ENCODE data around the gene RNF152. TPM values are rescaled to one million over a fixed set of nuclear protein-coding genes. Genes with fewer than 3 reads are reported as not detected.

Gene RNF152
- total and polyA plus RNA-seq, 3 experiments from 2014 or later, result 0.13 to 0.38 TPM; not detected in 1

DNA sequence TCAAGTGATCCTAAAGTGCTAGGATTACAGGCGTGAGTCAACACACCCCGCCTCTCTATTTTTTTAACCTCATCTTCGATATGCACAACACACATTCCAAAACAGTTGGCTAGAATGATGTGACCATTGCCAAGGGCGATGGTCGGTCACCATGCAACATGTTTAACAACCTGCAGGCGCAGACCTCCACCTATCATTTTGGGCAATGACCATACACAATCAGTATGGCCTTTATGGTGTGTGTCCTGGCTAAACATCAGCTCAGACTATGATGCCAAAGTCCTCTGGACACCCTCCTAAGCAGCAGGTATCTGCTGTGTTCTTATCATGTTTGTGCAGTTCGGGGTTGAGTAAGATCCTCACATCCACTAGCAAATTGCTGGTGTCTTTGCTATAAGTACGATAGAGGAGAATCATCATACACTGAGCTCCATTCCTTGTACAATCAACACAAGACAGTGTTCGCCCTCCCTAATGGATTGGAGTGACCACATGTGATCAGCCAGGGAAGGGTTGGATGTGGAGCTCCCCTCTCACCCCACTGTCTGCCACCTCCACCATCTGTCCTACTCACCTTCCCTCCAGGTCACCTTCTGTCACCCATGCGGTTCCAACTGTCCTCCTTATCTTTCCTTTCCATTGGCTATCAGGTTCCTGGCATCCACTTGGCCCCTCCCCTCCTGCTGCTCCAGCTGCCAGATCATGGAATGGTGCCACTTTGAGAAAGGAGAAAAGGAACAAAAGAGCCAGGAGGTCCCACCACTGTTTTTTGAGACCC is 7.9 kb upstream of the RNF152 start:
- no peak for DNase-seq
- Histone ChIP-seq H3K4me3 (ENCODE audit: low read length) (no peak overlapping the region), H3K27me3 (ENCODE audit: insufficient read depth, low read length, poor library complexity, severe bottlenecking) (no peaks in the 10 kb centered on the region), H3K9me3 (ENCODE audit: low read length) (no peaks in the 10 kb centered on the region), H3K36me3 (ENCODE audit: insufficient read depth, low read length) (no peaks in the 10 kb centered on the region), H3K4me1 (ENCODE audit: insufficient read depth, low read length) (no peaks in the 10 kb centered on the region), H3K27ac (ENCODE audit: low read depth, low read length) (no peak overlapping the region)
- ChIA-PET POLR2A (no interaction called here), CTCF (interaction anchor here (1.1 kb wide), 1 partner anchor 40 kb away, joined by 3 read pairs; no protein-coding TSS in a partner anchor)
- Mint-ChIP-seq H3K4me3 (no peak overlapping the region), H3K4me1 (peaks cover 0 to 4% (median 2%) of the 10 kb centered on the region in 3 donors), H3K9me3 (no peaks in the 10 kb centered on the region), H3K27ac (no peak overlapping the region), H3K27me3 (peaks cover 25 to 45% of the 10 kb centered on the region in 2 donors), H3K36me3 (no peaks in the 10 kb centered on the region)

DNA sequence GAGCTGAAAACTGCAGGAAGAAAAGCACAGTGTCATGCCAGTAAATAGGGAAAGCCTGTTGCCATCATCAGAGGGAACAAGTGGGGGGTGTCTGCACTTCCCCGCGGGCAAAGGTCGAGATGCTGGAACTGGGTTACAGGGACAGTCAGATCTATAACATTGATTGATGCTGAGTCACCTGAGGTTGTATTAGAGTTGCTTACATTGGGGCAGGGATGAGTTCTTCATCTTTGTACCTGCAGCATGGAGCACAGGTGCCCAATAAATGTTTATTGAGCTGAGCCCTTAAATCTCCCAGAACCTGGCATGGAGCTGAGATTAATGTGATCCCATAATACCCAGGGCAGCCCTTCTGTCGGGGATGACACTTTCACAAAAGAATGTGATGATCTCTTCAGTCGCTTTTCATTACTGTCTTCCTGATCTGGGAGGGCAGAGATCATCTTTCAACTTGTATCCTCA is 5.9 kb upstream of the RNF152 start:
- Histone ChIP-seq H3K4me3 (ENCODE audit: low read length) (no peak overlapping the region), H3K27me3 (ENCODE audit: insufficient read depth, low read length, poor library complexity, severe bottlenecking) (no peaks in the 10 kb centered on the region), H3K27ac (ENCODE audit: low read depth, low read length) (no peak overlapping the region), H3K4me1 (ENCODE audit: insufficient read depth, low read length) (peaks cover 7% of the 10 kb centered on the region), H3K36me3 (ENCODE audit: insufficient read depth, low read length) (no peaks in the 10 kb centered on the region), H3K9me3 (ENCODE audit: low read length) (no peaks in the 10 kb centered on the region)
- Mint-ChIP-seq H3K9me3 (no peaks in the 10 kb centered on the region), H3K36me3 (no peaks in the 10 kb centered on the region), H3K4me3 (no peak overlapping the region), H3K27me3 (peaks cover 26 to 44% of the 10 kb centered on the region in 2 donors), H3K27ac (no peak overlapping the region), H3K4me1 (peaks cover 4 to 5% (median 4%) of the 10 kb centered on the region in 3 donors)
- no peak for DNase-seq
- ChIA-PET CTCF (no interaction called here), POLR2A (interaction anchor here (0.7 kb wide), 1 partner anchor 607 kb away, joined by 15 read pairs; no protein-coding TSS in a partner anchor)

DNA sequence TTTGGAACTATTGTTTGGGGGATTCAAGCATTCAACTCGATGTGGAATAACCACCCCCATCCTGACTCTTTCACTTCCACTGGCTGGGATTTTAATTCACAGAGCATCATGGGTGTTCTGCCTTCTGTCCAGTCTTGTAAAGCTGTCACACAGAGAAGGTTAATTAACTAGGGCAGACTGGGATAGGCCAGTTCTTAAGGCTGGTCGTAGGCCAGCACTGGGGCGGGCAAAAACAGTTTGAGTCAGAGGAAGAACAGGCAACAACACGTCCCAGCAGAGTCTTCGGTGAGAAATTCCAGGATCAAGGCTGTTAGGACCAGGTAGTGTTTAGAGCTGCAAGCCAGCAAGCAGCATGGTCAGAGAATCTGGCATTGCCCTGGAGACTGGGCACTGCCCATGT is 4.0 kb upstream of the RNF152 start:
- H3K9me3 Mint-ChIP-seq, result no peaks in the 10 kb centered on the region
- POLR2A ChIA-PET, result no interaction called here
- CTCF ChIA-PET, result interaction anchor here (1.0 kb wide), 1 partner anchor 315 kb away, joined by 3 read pairs; no protein-coding TSS in a partner anchor

DNA sequence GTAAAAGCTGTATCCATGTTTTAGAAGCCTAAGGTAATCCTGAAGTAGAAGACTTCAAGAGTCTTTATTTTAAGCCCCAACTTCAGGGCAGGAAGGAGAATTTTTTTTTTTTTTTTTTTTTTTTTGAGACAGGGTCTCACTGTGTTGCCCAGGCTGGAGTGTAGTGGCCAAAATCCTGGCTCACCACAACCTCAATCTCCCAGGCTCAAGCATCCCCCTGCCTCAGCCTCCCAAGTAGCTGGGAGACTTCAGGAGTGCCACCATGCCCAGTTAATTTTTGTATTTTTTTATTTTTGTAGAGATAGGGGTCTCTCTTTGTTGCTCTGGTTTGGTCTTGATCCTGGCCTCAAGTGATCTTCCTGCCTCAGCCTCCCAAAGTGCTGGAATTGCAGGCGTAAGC is 3.3 kb upstream of the RNF152 start:
- no peaks in the 10 kb centered on the region for H3K36me3 ChIP-seq (ENCODE audit: insufficient read depth, low read length)
- CTCF ChIA-PET, result interaction anchor here (1.0 kb wide), 1 partner anchor 314 kb away, joined by 3 read pairs; no protein-coding TSS in a partner anchor
- no peaks in the 10 kb centered on the region for H3K36me3 Mint-ChIP-seq
- H3K27ac ChIP-seq (ENCODE audit: low read depth, low read length), result no peak overlapping the region
- H3K27me3 Mint-ChIP-seq, result peaks cover 38 to 53% of the 10 kb centered on the region in 2 donors
- H3K4me1 ChIP-seq (ENCODE audit: insufficient read depth, low read length), result peaks cover 7% of the 10 kb centered on the region
- peaks cover 9 to 18% (median 12%) of the 10 kb centered on the region in 3 donors for H3K4me1 Mint-ChIP-seq
- POLR2A ChIA-PET, result no interaction called here
- H3K9me3 Mint-ChIP-seq, result no peaks in the 10 kb centered on the region
- no peak overlapping the region for H3K4me3 ChIP-seq (ENCODE audit: low read length)
- DNase-seq, result no peak
- no peak overlapping the region for H3K27ac Mint-ChIP-seq
- H3K4me3 Mint-ChIP-seq, result peak overlapping the region in 1 of 7 donors; percentile 69
- H3K9me3 ChIP-seq (ENCODE audit: low read length), result no peaks in the 10 kb centered on the region
- H3K27me3 ChIP-seq (ENCODE audit: insufficient read depth, low read length, poor library complexity, severe bottlenecking), result no peaks in the 10 kb centered on the region

More for the DNA sequence above, 4.0 kb upstream of the RNF152 start:
- H3K36me3 Mint-ChIP-seq, result no peaks in the 10 kb centered on the region
- peak overlapping the region in 2 of 7 donors; percentile 6 to 69 for H3K4me3 Mint-ChIP-seq
- Histone ChIP-seq H3K27me3 (ENCODE audit: insufficient read depth, low read length, poor library complexity, severe bottlenecking) (no peaks in the 10 kb centered on the region), H3K9me3 (ENCODE audit: low read length) (no peaks in the 10 kb centered on the region), H3K4me1 (ENCODE audit: insufficient read depth, low read length) (peaks cover 7% of the 10 kb centered on the region), H3K27ac (ENCODE audit: low read depth, low read length) (no peak overlapping the region), H3K36me3 (ENCODE audit: insufficient read depth, low read length) (no peaks in the 10 kb centered on the region), H3K4me3 (ENCODE audit: low read length) (no peak overlapping the region)
- DNase-seq, result no peak
- peaks cover 36 to 51% of the 10 kb centered on the region in 2 donors for H3K27me3 Mint-ChIP-seq
- no peak overlapping the region for H3K27ac Mint-ChIP-seq
- H3K4me1 Mint-ChIP-seq, result peaks cover 11 to 18% (median 16%) of the 10 kb centered on the region in 3 donors

DNA sequence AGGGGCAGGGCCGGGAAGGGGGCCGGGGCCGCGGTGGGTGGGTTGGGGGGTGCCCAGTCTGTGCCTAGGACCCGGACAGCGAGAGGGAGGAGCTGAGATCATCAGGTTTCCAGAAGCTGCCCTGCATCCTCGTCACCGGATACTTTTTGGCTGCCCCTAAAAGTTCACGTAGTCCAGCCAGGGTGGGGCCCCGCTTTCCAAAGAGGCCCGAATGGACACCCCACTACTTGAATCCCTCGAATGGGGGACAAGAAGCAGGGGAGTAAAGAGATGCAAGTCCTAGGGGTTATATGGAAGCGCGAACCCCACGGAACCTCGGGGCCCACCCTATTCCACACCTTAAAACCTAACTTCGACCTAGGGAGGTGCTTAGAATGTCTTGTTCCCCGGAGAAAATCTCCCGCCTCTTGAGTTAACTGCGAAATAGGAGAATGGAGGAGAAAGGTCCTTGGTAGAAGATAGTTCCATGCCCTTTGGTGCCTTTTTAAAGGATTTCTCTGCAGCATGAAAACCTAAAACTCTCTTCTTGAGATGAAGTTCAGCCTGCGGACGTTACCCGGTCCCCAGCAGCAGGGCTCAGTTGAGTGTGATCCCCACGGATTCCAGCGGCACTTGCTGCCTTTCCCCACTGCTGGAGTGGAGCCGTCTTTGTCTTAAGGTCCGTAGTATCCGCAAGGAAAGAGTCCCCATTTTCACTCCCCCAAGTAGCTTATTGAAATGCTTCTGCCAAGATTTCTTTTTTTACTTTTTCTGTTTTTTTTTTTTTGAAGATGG is 2.1 kb upstream of the RNF152 start:
- Mint-ChIP-seq H3K27me3 (peaks cover 36 to 62% of the 10 kb centered on the region in 2 donors), H3K27ac (no peak overlapping the region)

DNA sequence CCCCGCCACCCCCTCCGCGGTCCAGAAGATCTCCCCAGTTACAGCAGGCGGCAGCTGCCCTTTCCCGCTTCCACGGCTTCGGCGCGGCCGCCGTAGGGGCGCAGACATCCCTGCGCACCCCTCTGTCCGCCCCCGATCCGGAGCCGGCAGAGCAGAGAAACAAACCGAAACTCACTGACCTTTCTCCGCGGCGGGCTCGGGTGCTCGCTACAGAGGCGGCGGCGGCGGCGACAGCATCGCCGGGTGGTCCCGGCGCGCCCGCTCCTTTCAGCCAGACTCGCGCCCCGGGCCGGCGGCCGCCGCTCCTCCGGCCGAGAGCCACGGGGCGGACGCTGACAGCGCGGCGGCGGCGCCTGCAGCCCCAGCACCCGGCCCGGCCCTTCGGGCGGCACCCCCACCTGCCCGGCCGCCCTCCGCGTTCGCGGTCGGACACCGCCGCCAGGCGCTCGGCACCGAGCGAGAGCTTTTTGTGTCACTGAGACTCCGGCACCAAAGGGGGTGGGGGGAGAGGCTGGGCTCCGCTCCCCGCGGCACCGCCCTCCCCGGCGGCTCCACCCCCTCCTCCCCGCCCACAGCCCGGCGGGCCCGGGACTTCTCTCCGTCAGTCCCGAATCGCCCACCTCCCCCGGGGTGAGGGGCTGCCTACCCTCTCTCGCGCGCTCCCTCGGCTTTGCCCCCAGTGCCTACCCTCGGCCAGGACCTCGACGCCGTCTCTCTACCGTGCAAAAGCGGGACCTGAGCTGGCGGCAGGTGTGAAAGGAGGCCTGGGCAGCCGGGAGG is 1.4 kb upstream of the RNF152 start:
- H3K9me3 ChIP-seq (ENCODE audit: low read length), result no peaks in the 10 kb centered on the region
- H3K4me1 ChIP-seq (ENCODE audit: insufficient read depth, low read length), result peaks cover 7% of the 10 kb centered on the region
- H3K36me3 ChIP-seq (ENCODE audit: insufficient read depth, low read length), result no peaks in the 10 kb centered on the region
- no peak overlapping the region for H3K27ac Mint-ChIP-seq
- ChIA-PET CTCF (interaction anchor here (1.5 kb wide), 1 partner anchor 14 kb away, joined by 3 read pairs; no protein-coding TSS in a partner anchor), POLR2A (no interaction called here)
- no peak overlapping the region for H3K27ac ChIP-seq (ENCODE audit: low read depth, low read length)
- H3K9me3 Mint-ChIP-seq, result no peaks in the 10 kb centered on the region
- peak; percentile 42 to 76 (median 51) for DNase-seq
- peak overlapping the region; percentile 43 for H3K4me3 ChIP-seq (ENCODE audit: low read length)
- H3K4me1 Mint-ChIP-seq, result peaks cover 9 to 18% (median 12%) of the 10 kb centered on the region in 3 donors
- H3K36me3 Mint-ChIP-seq, result no peaks in the 10 kb centered on the region
- H3K27me3 ChIP-seq (ENCODE audit: insufficient read depth, low read length, poor library complexity, severe bottlenecking), result no peaks in the 10 kb centered on the region
- H3K27me3 Mint-ChIP-seq, result peaks cover 36 to 67% of the 10 kb centered on the region in 2 donors
- peak overlapping the region; percentile 65 to 91 (median 80) for H3K4me3 Mint-ChIP-seq

More for the DNA sequence above, 2.1 kb upstream of the RNF152 start:
- peak overlapping the region; percentile 54 to 91 (median 71) for H3K4me3 Mint-ChIP-seq
- H3K27ac ChIP-seq (ENCODE audit: low read depth, low read length), result no peak overlapping the region
- no peak for DNase-seq
- H3K4me1 Mint-ChIP-seq, result peaks cover 9 to 18% (median 12%) of the 10 kb centered on the region in 3 donors
- peak overlapping the region; percentile 43 for H3K4me3 ChIP-seq (ENCODE audit: low read length)
- no peaks in the 10 kb centered on the region for H3K9me3 ChIP-seq (ENCODE audit: low read length)
- no peaks in the 10 kb centered on the region for H3K9me3 Mint-ChIP-seq
- no peaks in the 10 kb centered on the region for H3K36me3 ChIP-seq (ENCODE audit: insufficient read depth, low read length)
- H3K27me3 ChIP-seq (ENCODE audit: insufficient read depth, low read length, poor library complexity, severe bottlenecking), result no peaks in the 10 kb centered on the region
- CTCF ChIA-PET, result interaction anchor here (1.5 kb wide), 1 partner anchor 15 kb away, joined by 3 read pairs; no protein-coding TSS in a partner anchor
- POLR2A ChIA-PET, result no interaction called here
- no peaks in the 10 kb centered on the region for H3K36me3 Mint-ChIP-seq
- peaks cover 7% of the 10 kb centered on the region for H3K4me1 ChIP-seq (ENCODE audit: insufficient read depth, low read length)

DNA sequence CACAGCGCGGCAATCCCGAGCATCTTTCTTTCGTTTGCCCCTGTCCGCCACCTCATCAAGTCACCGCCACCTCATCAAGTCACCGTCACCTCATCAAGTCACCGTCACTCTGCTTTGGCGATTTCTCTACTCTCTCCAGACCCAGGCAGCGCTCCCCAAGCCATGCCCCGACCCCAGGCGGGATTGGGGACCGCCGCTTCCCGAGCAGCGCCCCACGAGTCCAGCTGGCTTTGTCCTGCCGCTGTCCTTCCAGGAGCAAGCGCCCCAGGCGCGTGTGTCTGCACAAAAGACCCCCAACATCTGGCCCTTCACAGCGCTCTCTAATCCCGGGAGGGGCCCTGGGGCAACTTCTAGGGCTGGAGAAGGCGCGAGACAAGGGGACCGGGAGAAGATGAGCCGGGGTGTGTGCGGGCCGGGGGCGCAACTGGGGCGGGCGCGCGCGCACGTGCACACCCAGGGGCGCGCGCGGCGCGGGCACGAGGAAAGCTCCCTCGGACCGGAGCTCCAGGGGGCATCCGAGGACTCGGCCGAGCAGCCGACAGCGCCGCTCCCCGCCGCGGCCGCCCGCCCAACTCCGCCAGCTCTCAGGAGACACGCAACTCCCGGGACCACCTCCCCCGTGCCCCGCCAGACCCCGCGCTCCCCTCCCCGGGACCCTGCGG is 633 bp upstream of the RNF152 start:
- Histone ChIP-seq H3K36me3 (ENCODE audit: insufficient read depth, low read length) (no peaks in the 10 kb centered on the region), H3K27me3 (ENCODE audit: insufficient read depth, low read length, poor library complexity, severe bottlenecking) (no peaks in the 10 kb centered on the region), H3K9me3 (ENCODE audit: low read length) (no peaks in the 10 kb centered on the region), H3K4me3 (ENCODE audit: low read length) (peak overlapping the region; percentile 61), H3K27ac (ENCODE audit: low read depth, low read length) (no peak overlapping the region), H3K4me1 (ENCODE audit: insufficient read depth, low read length) (peaks cover 7% of the 10 kb centered on the region)
- Mint-ChIP-seq H3K27me3 (peaks cover 37 to 63% of the 10 kb centered on the region in 2 donors), H3K27ac (peak overlapping the region in 7 of 8 donors; percentile 3 to 81 (median 42)), H3K9me3 (no peaks in the 10 kb centered on the region), H3K4me1 (peaks cover 9 to 18% (median 12%) of the 10 kb centered on the region in 3 donors), H3K36me3 (no peaks in the 10 kb centered on the region), H3K4me3 (peak overlapping the region; percentile 80 to 93 (median 87))
- CTCF ChIA-PET, result interaction anchor here (1.5 kb wide), 1 partner anchor 14 kb away, joined by 3 read pairs; no protein-coding TSS in a partner anchor
- POLR2A ChIA-PET, result no interaction called here
- peak in 2 of 5 donors; percentile 17 to 47 for DNase-seq
